H1 (cell line): Measurements from ENCODE around the gene GSG1L. TPM values are rescaled to one million over a fixed set of nuclear protein-coding genes. Genes with fewer than 3 reads are reported as not detected.

Experiments
- CTCF ChIA-PET: fragments of 300-600 bp; sonication (Branson Sonifier 250); formaldehyde crosslinking; loops from one replicate; lab custom pipeline; 2021; ENCODE audit not compliant: partially characterized antibody; lab: Charles Lee
- POLR2A ChIA-PET: fragments of 300-600 bp; sonication (Branson Sonifier 250); formaldehyde crosslinking; loops from one replicate; lab custom pipeline; 2021; ENCODE audit warnings: inconsistent platforms; ENCODE audit not compliant: partially characterized antibody; lab: Charles Lee
- DNase-seq, 2 experiments: peaks; one replicate each; pipeline versions ENCODE4 v3.0.0 to v3.0.0-alpha.2; 2010 to 2022; ENCODE audit warnings: low spot score in 2 of 2, low read depth in 1 of 2, mixed read lengths in 1 of 2
- FAIRE-seq: peaks from 2 replicates; lab custom pipeline; 2011; peaks lifted over from hg19 to GRCh38; lab: Jason Lieb, UNC
- H2AFZ ChIP-seq: 2 replicates; pipeline ENCODE4 v1.8.1; 2012; ENCODE audit warnings: low read length, inconsistent platforms
- H2AK5ac ChIP-seq: 2 replicates; pipeline ENCODE4 v1.6.1; 2013; ENCODE audit warnings: low read depth, low read length
- H2BK120ac ChIP-seq: replicated peaks from 2 replicates; pipeline ENCODE3; 2013; ENCODE audit warnings: low read depth, low read length, inconsistent platforms
- H2BK12ac ChIP-seq: 2 replicates; pipeline ENCODE4 v1.6.1; 2013; ENCODE audit warnings: low read depth, low read length
- H2BK15ac ChIP-seq: 2 replicates; pipeline ENCODE4 v1.6.1; 2013; ENCODE audit warnings: low read length
- H2BK20ac ChIP-seq: 2 replicates; pipeline ENCODE4 v1.6.1; 2013; ENCODE audit warnings: low read length
- H2BK5ac ChIP-seq: 2 replicates; pipeline ENCODE4 v1.6.1; 2013; ENCODE audit warnings: low read depth, low read length
- H3K14ac ChIP-seq: 2 replicates; pipeline ENCODE4 v1.6.1; 2013; ENCODE audit warnings: inconsistent platforms; ENCODE audit not compliant: insufficient read length
- H3K18ac ChIP-seq: 2 replicates; pipeline ENCODE4 v1.6.1; 2013; ENCODE audit warnings: low read length; ENCODE audit errors: extremely low read depth
- H3K23ac ChIP-seq: 2 replicates; pipeline ENCODE4 v1.6.1; 2013; ENCODE audit warnings: inconsistent platforms; ENCODE audit not compliant: insufficient read length
- H3K23me2 ChIP-seq: 2 replicates; pipeline ENCODE4 v1.6.1; 2013; ENCODE audit warnings: low read depth, low read length
- H3K27ac ChIP-seq: 2 replicates; pipeline ENCODE4 v1.6.1; 2011; ENCODE audit warnings: low read depth, low read length, inconsistent platforms
- H3K27me3 ChIP-seq, 4 experiments: replicated peaks in 1 of 4; 1 replicate in 1 of 4; 2 replicates in 3 of 4; pipeline versions ENCODE4 v1.6.1 to v1.8.1; 2011 to 2013; ENCODE audit warnings: low read length in 3 of 4, mild to moderate bottlenecking in 3 of 4, inconsistent platforms in 2 of 4, mixed read lengths in 2 of 4, moderate library complexity in 1 of 4; ENCODE audit not compliant: control insufficient read depth in 3 of 4, insufficient read depth in 3 of 4; ENCODE audit errors: extremely low read depth in 1 of 4
- H3K36me3 ChIP-seq, 4 experiments: 2 replicates each; pipeline versions ENCODE4 v1.6.1 to v1.8.1; 2011 to 2013; ENCODE audit warnings: mild to moderate bottlenecking in 4 of 4, low read length in 3 of 4, moderate library complexity in 2 of 4, control low read depth in 1 of 4, inconsistent platforms in 1 of 4; ENCODE audit not compliant: insufficient read depth in 4 of 4, control insufficient read depth in 2 of 4
- H3K4ac ChIP-seq: replicated peaks from 2 replicates; pipeline ENCODE3; 2013; ENCODE audit warnings: low read length, low read depth, mixed read lengths, inconsistent platforms; ENCODE audit not compliant: insufficient read length
- H3K4me1 ChIP-seq, 4 experiments: replicated peaks in 1 of 4; 1 replicate in 1 of 4; 2 replicates in 3 of 4; pipeline versions ENCODE4 v1.6.1 to v1.8.1; 2011 to 2013; ENCODE audit warnings: low read length in 3 of 4, inconsistent platforms in 2 of 4, mixed read lengths in 1 of 4; ENCODE audit not compliant: insufficient read depth in 4 of 4, control insufficient read depth in 3 of 4
- H3K4me2 ChIP-seq, 2 experiments: 2 replicates each; pipeline versions ENCODE4 v1.6.1 to v1.8.1; 2011 to 2013; ENCODE audit warnings: low read depth in 2 of 2, low read length in 2 of 2, control low read depth in 1 of 2, inconsistent platforms in 1 of 2, mild to moderate bottlenecking in 1 of 2; ENCODE audit not compliant: insufficient read depth in 1 of 2
- H3K4me3 ChIP-seq, 4 experiments: fragments of 200-600, 300-600 bp in 1 of 4; sonication (generic), shearing (Covaris generic), sonication (Bioruptor Twin) in 1 of 4; 2 replicates each; pipeline versions ENCODE4 v1.5.1 to v1.8.1; 2011 to 2016; ENCODE audit warnings: low read length in 4 of 4, low read depth in 3 of 4, control low read depth in 2 of 4, inconsistent platforms in 2 of 4, mild to moderate bottlenecking in 2 of 4, mixed read lengths in 1 of 4, moderate library complexity in 1 of 4; ENCODE audit not compliant: insufficient read depth in 2 of 4; ENCODE audit errors: extremely low read depth in 1 of 4
- H3K56ac ChIP-seq: replicated peaks from 2 replicates; pipeline ENCODE3; 2013; ENCODE audit warnings: low read depth, mild to moderate bottlenecking, mixed read lengths, low read length, inconsistent platforms; ENCODE audit not compliant: insufficient read length
- H3K79me1 ChIP-seq: 2 replicates; pipeline ENCODE4 v1.6.1; 2013; ENCODE audit warnings: low read depth, low read length, control low read depth
- H3K79me2 ChIP-seq, 2 experiments: 2 replicates each; pipeline versions ENCODE4 v1.6.1 to v1.8.1; 2012 to 2013; ENCODE audit warnings: low read length in 2 of 2, mild to moderate bottlenecking in 2 of 2, inconsistent platforms in 1 of 2; ENCODE audit not compliant: insufficient read depth in 2 of 2, control insufficient read depth in 1 of 2
- H3K9ac ChIP-seq, 4 experiments: replicated peaks in 1 of 4; 1 replicate in 1 of 4; 2 replicates in 3 of 4; pipeline versions ENCODE4 v1.6.1 to v1.8.1; 2011 to 2013; ENCODE audit warnings: low read depth in 3 of 4, low read length in 3 of 4, control low read depth in 2 of 4, mild to moderate bottlenecking in 2 of 4, moderate library complexity in 2 of 4, inconsistent platforms in 1 of 4; ENCODE audit errors: extremely low read depth in 1 of 4
- H3K9me3 ChIP-seq, 2 experiments: 2 replicates each; pipeline versions ENCODE4 v1.6.1 to v1.8.1; 2012 to 2013; ENCODE audit warnings: mild to moderate bottlenecking in 2 of 2, moderate library complexity in 2 of 2, control low read depth in 1 of 2, inconsistent platforms in 1 of 2, low read depth in 1 of 2, low read length in 1 of 2, mixed read lengths in 1 of 2; ENCODE audit not compliant: insufficient read depth in 2 of 2
- H4K20me1 ChIP-seq, 2 experiments: replicated peaks in 1 of 2; 2 replicates each; pipeline versions ENCODE3 to v1.8.1; 2011 to 2013; ENCODE audit warnings: inconsistent platforms in 2 of 2, low read length in 2 of 2, mild to moderate bottlenecking in 1 of 2; ENCODE audit not compliant: insufficient read depth in 2 of 2, control insufficient read depth in 1 of 2
- H4K5ac ChIP-seq: 2 replicates; pipeline ENCODE4 v1.6.1; 2013; ENCODE audit warnings: low read length, low read depth, mixed read lengths, inconsistent platforms; ENCODE audit not compliant: insufficient read length
- H4K8ac ChIP-seq: 2 replicates; pipeline ENCODE4 v1.8.0; 2013; ENCODE audit warnings: mild to moderate bottlenecking, moderate library complexity, low read length, inconsistent platforms; ENCODE audit not compliant: insufficient read depth; ENCODE audit errors: extremely low read depth
- H4K91ac ChIP-seq: replicated peaks from 2 replicates; pipeline ENCODE3; 2013; ENCODE audit warnings: low read length, mixed read lengths, inconsistent platforms; ENCODE audit not compliant: insufficient read length
- ASH2L ChIP-seq: fragments of 200-600, 300-600 bp; sonication (generic); IDR thresholded peaks from one replicate; pipeline ENCODE4 v1.7.1; 2017; ENCODE audit warnings: low read length
- CHD1 ChIP-seq: IDR thresholded peaks from 2 replicates; pipeline ENCODE4 v1.6.1; 2012; ENCODE audit warnings: low read depth, low read length, improper control_type of control experiment
- CREB1 ChIP-seq: IDR thresholded peaks from 2 replicates; pipeline ENCODE4 v1.6.1; 2012; ENCODE audit warnings: inconsistent platforms
- CTBP2 ChIP-seq: IDR thresholded peaks from 2 replicates; pipeline ENCODE4 v1.7.0; 2011; ENCODE audit warnings: borderline replicate concordance, mild to moderate bottlenecking, moderate library complexity, mixed read lengths, low read length; ENCODE audit not compliant: insufficient read depth, insufficient read length
- E2F6 ChIP-seq: IDR thresholded peaks from 2 replicates; pipeline ENCODE4 v1.6.1; 2012; ENCODE audit warnings: inconsistent platforms
- PHF8 ChIP-seq: fragments of 200-600 bp; sonication (generic); conservative IDR thresholded peaks from 2 replicates; pipeline ENCODE4 v1.7.1; 2012; ENCODE audit warnings: low read depth, mild to moderate bottlenecking, inconsistent platforms, low read length, moderate library complexity
- POLR2A ChIP-seq, 2 experiments: IDR thresholded peaks; 1 replicate in 1 of 2; 2 replicates in 1 of 2; pipeline ENCODE4 v1.6.1; 2011; ENCODE audit warnings: low read depth in 2 of 2, low read length in 2 of 2, mild to moderate bottlenecking in 2 of 2; ENCODE audit errors: control extremely low read depth in 1 of 2
- POU5F1 ChIP-seq: IDR thresholded peaks from 2 replicates; pipeline ENCODE4 v1.6.1; 2011; ENCODE audit warnings: low read depth, mild to moderate bottlenecking, low read length, moderate library complexity
- WGBS, 2 experiments: shearing (Covaris generic) in 1 of 2; methylation state at CpG; one replicate each; pipeline versions ENCODE4 v1.1.6 to v1.1.7; 2013 to 2015; ENCODE audit warnings: low lambda C conversion rate in 2 of 2, mixed read lengths in 2 of 2, inconsistent platforms in 1 of 2, low coverage in 1 of 2, missing lambda C conversion rate in 1 of 2; ENCODE audit not compliant: insufficient replicate concordance in 2 of 2, insufficient coverage in 1 of 2, insufficient read length in 1 of 2; ENCODE audit errors: extremely low coverage in 1 of 2, missing lambda C conversion rate in 1 of 2; 5-methylcytosine and 5-hydroxymethylcytosine counted together
- polyA plus RNA-seq, 7 experiments: library from polyadenylated mRNA; depleted of rRNA in 3 of 7; stranded (reverse) in 5 of 7; unstranded in 2 of 7; fragments of >200 nt in 5 of 7; fragments of 200-250 nt in 2 of 7; gene quantifications; 1 replicate in 5 of 7; 2 replicates in 1 of 7; 4 replicates in 1 of 7; pipeline versions ENCODE4 v1.2.1 to v1.2.3, GENCODE V29; 2011 to 2013; ENCODE audit warnings: missing spikeins in 2 of 7, mixed read lengths in 2 of 7
- total RNA-seq: library from RNA; stranded (reverse); fragmentation: NEBNext Ultra II Directional; extraction: Animal tissue kit (Norgen Biotek cat#: 25700); gene quantifications from 2 replicates; pipeline ENCODE4 v1.2.1, GENCODE V29; 2021

GSG1L gene
- total and polyA plus RNA-seq, 2 of the 8 experiments (the other 6 are each of a cell fraction or from before 2014, with no cell fraction given) = 0.71 to 1.1 TPM

DNA sequence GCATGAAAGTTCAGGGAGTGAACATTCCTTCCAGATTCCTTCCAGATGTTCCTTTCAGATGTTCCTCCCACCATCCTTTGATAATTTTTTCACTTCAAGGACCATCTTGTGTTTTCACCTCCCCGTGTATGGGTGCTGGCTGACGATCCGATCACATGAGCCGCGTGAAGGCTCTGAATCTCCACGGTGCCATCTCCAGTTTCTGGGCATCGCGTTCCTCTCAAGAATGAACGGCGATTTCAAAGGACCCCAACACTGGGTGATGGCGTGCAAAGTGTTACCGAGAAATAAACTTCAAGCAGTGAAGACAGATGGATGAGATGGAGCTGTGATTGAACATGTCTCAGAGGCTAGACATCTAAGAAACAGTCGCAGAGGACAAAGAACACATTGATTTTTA lies 245.3 kb downstream of the GSG1L start:
- Histone ChIP-seq H3K4me2 (no peak overlapping the region), H3K4me1 (no peaks in the 10 kb centered on the region; a peak in 1 of 7 replicates), H2BK15ac (no peak overlapping the region), H4K5ac (no peak overlapping the region), H3K36me3 (no peaks in the 10 kb centered on the region), H3K4me3 (no peak overlapping the region), H3K56ac (no peak overlapping the region), H2BK5ac (no peak overlapping the region), H2AFZ (no peak overlapping the region), H3K4ac (no peak overlapping the region), H2AK5ac (no peak overlapping the region), H4K20me1 (no peaks in the 10 kb centered on the region), H2BK120ac (no peak overlapping the region), H3K23me2 (no peaks in the 10 kb centered on the region), H2BK20ac (no peak overlapping the region), H3K79me1 (no peaks in the 10 kb centered on the region), H4K91ac (no peak overlapping the region), H3K23ac (no peak overlapping the region), H3K27ac (no peak overlapping the region), H3K18ac (no peak overlapping the region), H3K14ac (no peak overlapping the region), H3K9me3 (no peaks in the 10 kb centered on the region), H3K9ac (no peak overlapping the region), H3K27me3 (no peaks in the 10 kb centered on the region), H3K79me2 (no peaks in the 10 kb centered on the region), H4K8ac (no peak overlapping the region), H2BK12ac (no peak overlapping the region)
- DNase-seq = no peak
- WGBS, 2 experiments = 87% methylated on average over 13 of the region's 13 CpGs; no CpG with 5 or more reads in 1 of the 2 experiments
- CTCF ChIA-PET = interaction anchor here (0.9 to 1.3 kb wide), 2 partner anchors 41 to 49 kb away, joined by 4 to 5 read pairs; no protein-coding TSS in a partner anchor
- TF ChIP-seq CREB1 = no peak
- TF ChIP-seq CHD1 = no peak
- no peak for TF ChIP-seq E2F6
- no peak for TF ChIP-seq PHF8
- TF ChIP-seq POU5F1 = no peak
- TF ChIP-seq CTBP2 = no peak
- no peak for TF ChIP-seq POLR2A (IDR thresholded peaks at IDR 0.05; ENCODE audit: control extremely low read depth in 1 of 2, low read depth in 2 of 2, low read length in 2 of 2)
- TF ChIP-seq ASH2L = no peak
- FAIRE-seq = no peak
- POLR2A ChIA-PET = no interaction called here
